Colon (tissue), 2 donors: ENCODE measurements around the gene DNLZ.
"Not testable (repeated sequence)": the region's sequence is repeated elsewhere in the genome, so short reads cannot be mapped to it uniquely, and the experiment has no call there.

Source experiments
- FAIRE-seq: peaks from 2 replicates; lab custom pipeline; 2012; peaks lifted over from hg19 to GRCh38; lab: Jason Lieb, UNC
- donor health status: control.
- donor health status: control.

DNLZ gene

GRCh38 chr9:136363106-136363948, at the start of gene DNLZ:
DNLZ (minus strand) TSS chr9:136363744; CDS start chr9:136363714, 30 bp downstream.
- FAIRE-seq = no peak

GRCh38 chr9:136412962-136413361, 49.4 kb upstream of the DNLZ start:
- no peak for FAIRE-seq

GRCh38 chr9:136411378-136411777, 47.8 kb upstream of the DNLZ start:
- no peak for FAIRE-seq

DNA sequence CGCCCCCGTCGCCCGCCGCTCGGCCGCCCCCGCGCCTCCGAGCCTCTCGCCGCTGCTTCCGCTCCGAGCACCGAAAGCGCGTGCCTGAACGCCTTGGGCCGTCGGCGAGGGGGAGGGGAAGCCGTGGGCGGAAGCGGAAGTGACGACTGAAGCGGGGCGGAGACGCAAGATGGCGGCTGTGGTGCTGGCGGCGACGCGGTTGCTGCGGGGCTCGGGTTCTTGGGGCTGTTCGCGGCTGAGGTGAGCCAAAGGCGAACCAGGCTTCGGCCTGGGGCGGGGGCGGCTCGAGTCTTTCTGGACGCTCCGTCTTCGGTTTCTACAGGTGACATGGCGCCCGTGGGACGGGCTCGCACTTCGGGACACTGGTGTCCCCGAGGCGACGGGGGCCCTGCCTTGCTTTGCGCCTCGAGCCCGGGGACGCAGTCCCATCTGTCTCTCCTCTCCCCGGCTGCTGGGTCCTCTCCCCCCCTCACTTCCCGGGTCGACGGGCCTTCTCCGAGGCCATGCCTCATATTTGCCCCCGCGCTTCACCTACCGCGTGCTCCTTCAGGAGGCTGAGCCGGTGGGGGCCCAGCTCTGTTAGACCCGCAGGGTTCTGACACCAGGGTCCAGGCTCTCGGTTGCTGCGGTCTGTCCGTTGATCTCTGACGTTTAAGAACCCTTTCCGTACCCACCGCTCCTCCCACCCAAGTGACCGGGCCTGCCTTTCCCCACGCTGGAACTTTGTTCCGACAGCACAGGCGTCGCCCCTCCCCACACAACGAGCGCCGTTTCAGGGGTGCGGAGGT, 47.1 kb upstream of the DNLZ start, which contains the start of the genes ENTR1 and PMPCA:
ENTR1 (minus strand) TSS at position 115 of the 788 bp plus-strand sequence. CDS start 217 bp downstream, outside the sequence.
PMPCA (plus strand) TSS at position 159 of the 788 bp plus-strand sequence; CDS start at position 170, 11 bp downstream.
- no peak for FAIRE-seq

- no peak for FAIRE-seq
Measured at GRCh38 chr9:136409557-136410455, 46.3 kb upstream of the DNLZ start.

DNA sequence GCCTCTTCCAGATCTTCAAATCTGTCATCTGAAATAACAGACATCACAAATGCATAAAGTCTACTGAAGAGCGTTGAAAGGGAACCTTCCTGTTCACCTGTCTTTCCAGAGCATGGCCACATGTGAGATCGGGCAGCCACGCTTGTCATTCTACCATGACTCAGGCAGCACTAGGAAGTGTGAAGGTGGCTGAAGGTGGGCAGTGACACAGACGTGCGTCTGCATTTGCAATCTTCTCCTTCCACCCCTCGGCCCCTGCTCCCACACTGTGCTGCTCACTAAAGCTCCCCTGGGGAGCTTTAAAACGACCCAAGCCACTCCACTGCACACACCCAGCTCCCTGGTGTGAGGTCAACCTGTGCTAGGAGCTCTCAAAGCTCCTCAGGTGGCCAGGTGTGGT, 44.4 kb upstream of the DNLZ start:
- FAIRE-seq = no peak

- not testable (repeated sequence) for FAIRE-seq
Measured at GRCh38 chr9:136407061-136407460, 43.5 kb upstream of the DNLZ start.

- not testable (repeated sequence) for FAIRE-seq
Measured at GRCh38 chr9:136405904-136406303, 42.4 kb upstream of the DNLZ start.

- no peak for FAIRE-seq
Measured at GRCh38 chr9:136405481-136405880, 41.9 kb upstream of the DNLZ start.

GRCh38 chr9:136404801-136405136, 41.2 kb upstream of the DNLZ start:
- no peak for FAIRE-seq

DNA sequence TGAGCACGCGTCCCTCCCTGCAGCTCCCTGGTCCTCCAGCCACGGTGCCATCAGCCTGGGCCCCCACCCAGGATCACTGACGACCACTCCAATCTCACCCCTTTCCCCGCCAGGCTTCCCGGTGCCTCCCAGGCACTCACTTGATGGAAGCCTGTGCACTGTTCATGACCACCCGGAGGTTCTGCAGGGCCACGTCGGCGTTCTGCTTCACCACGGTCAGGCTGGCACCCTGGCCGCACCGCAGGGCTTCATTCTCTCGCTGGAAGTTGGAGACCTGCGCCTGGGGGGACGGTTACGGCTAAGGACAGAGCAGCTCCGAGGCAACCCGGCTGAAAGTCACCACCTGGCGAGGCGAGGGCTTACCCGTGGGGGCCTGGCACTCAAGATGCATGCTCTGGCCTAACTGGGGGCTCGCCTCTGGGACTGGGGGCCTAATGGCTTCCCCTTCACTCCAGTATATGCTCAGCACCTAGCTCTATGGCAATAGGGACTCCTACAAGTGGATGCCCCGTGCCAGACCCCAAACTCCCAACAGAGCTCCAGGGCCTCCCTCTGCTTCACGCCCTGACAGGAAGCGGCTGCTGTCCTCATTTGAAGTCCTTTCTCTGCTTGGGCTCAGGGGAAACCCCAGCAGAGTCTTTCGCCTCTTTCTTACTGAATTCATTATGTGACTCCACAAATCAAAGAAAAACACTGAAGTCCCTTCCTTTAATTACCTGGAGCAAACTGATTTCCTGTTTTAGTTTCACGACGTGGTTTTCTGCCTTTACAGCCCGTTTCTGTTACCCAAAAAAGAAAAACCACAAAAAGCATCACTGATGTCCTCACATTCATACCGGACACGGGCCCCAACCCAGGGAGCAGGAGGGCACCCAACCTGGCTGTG, 40.6 kb upstream of the DNLZ start:
- no peak for FAIRE-seq

- no peak for FAIRE-seq
Measured at GRCh38 chr9:136403538-136403914, 40.0 kb upstream of the DNLZ start.

GRCh38 chr9:136402067-136402466, 38.5 kb upstream of the DNLZ start:
- FAIRE-seq = no peak

GRCh38 chr9:136401173-136401922, 37.8 kb upstream of the DNLZ start:
- FAIRE-seq = no peak

DNA sequence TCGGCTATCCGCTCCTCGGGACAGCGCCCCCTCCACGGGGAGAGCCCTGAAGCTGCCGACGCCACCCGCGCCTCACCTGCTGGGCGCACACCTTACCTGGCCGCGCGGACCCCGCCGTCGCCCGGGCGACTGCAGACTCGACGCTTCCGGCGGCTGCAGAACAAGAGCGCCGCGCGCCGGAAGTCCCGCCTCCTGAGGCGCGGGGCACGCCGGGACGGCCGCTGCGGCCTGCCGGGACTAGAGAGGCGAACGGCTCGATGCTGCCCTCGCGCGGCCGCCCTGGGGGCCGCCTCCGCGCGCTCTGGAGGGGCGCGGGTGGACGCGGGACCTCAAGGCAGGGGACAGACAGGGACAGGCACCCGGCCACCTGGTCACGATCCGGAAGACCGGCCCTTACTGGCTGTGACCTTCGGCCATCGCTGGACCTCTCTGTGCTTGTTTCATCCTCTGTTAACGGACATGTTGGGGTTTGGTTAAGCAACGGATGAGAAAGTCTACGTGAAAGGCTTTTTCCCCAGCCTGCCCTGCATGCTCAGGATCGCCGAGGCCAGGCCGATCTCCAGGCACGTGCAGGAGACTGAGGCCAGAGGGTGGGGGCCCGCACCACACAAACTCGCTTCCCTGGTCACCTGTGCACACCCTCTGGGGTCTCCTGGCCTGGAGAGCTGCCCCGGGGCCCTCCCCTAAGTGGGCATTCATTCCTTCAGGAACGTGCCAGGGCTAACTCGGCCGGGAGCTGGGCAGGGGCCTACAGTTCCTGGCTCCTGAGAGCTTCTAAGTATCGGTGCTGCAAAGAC, 36.7 kb upstream of the DNLZ start, which contains the start of gene SNAPC4:
SNAPC4 (minus strand) TSS at position 133 of the 797 bp plus-strand sequence. CDS start 1,742 bp downstream, outside the sequence.
- FAIRE-seq = no peak

DNA sequence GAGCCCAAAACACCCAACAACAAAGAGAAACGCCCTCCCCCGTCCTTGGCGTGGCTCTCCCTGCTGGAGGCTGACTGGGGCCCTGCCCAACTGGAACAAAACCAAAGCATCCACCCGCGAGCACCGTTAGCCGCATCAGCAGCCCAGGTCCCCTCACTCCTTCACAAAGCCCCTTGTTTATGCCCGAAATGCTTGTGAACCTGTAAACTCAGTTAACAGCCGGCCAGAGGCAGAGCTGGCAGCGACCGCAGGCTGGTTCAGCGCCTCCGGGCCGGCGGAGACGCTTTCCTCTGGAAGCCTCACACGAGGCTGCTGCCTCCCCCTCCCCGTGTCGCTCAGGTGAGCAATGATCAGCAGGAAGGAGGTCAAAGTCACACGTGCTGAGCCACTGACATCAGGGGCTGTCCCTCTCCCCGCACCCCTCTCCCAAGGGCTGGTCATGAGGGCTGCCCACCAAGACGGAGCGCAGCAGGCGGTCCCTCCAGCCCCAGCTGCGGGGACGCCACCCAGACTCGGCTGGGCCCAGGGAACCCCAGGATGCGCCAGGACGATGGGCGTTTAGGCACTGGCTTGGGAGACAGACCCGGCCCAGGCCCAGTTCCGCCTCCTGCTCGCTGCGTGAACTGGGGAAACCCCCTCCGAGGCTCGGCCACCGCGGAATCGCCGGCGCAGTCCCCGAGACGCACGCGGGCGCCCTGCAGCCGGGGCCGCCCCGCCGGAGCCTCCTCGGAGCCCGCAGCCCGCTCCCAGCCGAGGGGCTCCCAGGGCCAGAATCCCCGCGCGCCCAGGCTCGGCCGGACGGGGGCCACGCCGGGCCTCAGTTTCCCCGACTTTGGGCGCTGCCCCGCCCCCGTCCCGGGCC, 35.9 kb upstream of the DNLZ start:
- no peak for FAIRE-seq

GRCh38 chr9:136398286-136398685, 34.7 kb upstream of the DNLZ start:
- FAIRE-seq = no peak

GRCh38 chr9:136397643-136398042, 34.1 kb upstream of the DNLZ start:
- FAIRE-seq = no peak

DNA sequence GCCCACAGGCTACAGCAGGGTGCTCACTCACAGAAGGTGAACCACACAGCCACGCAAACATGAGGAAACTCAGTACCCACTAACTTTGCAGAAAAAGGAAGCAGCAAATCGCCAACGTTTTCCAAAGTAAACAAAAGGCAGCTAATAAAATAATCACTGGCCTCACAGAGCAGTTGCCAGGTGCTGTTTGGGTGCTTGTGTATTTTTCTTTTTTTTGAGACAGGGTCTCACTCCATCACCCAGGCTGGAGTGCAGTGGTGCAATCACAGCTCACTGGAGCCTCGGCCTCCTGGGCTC, 32.6 kb upstream of the DNLZ start:
- FAIRE-seq = no peak
